ENCODE data around the gene MIOX.

- TF ChIP-seq CTCF (IDR thresholded peaks at IDR 0.05; ENCODE audit: poor library complexity, severe bottlenecking) (no peak), REST (IDR thresholded peaks at IDR 0.05; ENCODE audit: borderline replicate concordance) (no peak)
Observed at GRCh38 chr22:50467341-50467740, 19.3 kb upstream of the MIOX start.
